ENCODE measurements around the gene COQ4.
A peak's percentile ranks its signal among the peaks of the same experiment; 100 is the strongest.

COQ4 gene

DNA sequence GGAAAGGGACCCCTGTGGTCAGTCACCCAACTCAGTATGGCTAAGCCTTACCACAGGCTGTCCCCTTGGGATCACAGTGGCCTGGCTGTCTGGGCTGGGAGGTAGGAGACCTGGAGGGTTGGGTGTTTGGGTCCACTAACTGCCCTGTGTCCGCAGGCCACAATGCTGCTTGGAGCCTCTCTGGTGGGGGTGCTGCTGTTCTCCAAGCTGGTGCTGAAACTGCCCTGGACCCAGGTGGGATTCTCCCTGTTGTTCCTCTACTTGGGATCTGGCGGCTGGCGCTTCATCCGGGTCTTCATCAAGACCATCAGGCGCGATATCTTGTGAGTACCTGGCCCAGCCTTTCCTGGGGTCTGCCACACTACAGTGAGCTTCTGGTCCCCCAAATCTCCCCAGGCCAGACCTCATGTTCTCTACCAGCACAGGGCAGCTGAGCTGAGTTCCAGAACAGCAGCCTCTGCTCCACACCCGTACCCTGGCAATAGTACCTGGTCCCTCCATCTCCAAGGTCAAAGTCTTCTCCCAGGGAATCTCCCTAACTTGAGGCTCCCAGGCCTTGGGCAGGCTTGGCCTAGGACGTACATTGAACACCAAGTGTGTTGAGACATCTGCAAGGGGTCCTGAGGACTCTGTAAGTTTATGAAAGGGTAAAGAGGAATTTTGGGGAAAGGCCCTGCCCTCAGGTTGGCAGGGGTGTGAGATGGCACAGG, 20.5 kb downstream of the COQ4 start:
- no peak for DNase-seq

DNA sequence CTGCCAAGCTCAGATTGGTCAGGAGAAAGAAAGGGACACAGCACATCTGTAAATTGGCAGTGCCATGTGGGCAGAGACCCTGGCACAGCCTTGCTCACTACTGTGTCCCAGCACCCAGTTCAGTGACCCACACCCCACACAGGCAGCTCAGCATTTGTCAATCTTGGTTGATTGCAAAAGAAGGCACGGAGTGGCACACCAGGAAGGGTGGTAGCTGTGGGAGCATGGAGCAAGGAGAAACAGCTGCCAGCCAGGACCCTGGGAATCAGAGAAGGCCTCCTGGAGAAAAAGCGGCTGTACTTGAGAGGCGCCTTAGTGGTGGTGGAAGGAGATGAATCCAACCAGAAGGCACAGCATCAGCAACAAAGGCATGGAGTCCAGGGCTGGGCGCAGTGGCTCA, 21.2 kb downstream of the COQ4 start:
- no peak for DNase-seq

DNA sequence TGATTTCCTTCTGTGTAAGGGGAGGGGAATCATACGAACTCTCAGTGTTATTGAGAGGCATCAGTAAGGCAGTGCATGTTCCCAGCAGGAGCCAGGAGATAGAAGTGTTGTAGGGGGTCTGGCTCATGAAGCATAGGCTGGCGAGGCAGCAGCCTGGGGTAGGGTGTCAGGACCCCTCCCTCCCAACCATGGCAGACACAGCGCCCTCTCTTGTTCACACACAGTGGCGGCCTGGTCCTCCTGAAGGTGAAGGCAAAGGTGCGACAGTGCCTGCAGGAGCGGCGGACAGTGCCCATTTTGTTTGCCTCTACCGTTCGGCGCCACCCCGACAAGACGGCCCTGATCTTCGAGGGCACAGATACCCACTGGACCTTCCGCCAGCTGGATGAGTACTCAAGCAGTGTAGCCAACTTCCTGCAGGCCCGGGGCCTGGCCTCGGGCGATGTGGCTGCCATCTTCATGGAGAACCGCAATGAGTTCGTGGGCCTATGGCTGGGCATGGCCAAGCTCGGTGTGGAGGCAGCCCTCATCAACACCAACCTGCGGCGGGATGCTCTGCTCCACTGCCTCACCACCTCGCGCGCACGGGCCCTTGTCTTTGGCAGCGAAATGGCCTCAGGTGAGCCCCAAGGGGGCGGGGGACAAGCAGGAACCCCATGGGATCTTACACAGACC, 22.4 kb downstream of the COQ4 start:
- no peak for DNase-seq

DNA sequence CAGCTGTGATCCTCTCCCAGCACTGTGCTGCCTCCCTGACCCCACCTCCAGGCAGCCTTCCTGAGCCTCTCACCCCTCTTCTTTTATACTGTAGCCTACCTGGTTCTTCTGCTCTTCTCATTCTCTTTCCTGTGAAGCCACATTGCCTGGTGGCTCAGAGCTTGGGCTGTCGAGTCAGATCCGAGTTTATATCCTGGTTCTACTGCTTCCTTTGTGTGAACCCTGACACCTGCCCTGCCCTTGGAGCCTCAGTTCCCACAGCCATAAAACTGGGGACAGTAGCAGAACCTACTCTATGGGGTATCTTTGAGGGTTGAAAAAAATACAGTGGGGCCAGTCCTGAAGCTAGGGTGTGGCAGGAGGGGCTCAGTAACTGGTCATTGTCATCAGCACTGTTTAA, 26.5 kb downstream of the COQ4 start:
- DNase-seq = no peak

DNA sequence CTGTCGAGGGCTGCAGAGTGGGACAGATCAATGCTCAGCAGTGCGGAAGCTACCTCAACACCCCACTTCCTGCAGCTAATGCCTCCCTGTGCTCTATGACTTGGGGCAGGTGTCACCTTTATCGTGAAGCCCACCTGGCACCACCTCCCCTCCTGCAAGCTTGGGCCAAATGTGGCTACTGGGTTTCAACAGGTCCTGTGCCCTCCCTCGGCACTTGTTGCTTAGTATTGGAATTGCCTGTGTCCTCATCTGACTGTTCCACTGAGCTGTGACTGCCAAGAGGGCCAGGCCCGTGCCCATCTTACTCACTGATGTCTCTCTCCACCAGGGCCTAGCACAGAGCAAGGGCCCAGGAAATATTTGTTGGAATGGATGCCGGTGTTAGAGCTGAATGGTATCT, 27.1 kb downstream of the COQ4 start:
- DNase-seq = no peak

DNA sequence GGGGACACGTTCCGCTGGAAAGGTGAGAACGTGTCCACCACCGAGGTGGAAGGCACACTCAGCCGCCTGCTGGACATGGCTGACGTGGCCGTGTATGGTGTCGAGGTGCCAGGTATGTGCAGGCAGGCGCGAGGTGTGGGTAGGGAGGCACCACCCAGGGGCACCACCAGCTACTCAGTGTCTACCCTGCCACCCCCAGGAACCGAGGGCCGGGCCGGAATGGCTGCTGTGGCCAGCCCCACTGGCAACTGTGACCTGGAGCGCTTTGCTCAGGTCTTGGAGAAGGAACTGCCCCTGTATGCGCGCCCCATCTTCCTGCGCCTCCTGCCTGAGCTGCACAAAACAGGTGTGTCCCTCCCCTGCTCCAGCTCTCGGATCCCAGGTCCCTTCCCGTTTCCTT, 32.8 kb downstream of the COQ4 start:
- DNase-seq = no peak

DNA sequence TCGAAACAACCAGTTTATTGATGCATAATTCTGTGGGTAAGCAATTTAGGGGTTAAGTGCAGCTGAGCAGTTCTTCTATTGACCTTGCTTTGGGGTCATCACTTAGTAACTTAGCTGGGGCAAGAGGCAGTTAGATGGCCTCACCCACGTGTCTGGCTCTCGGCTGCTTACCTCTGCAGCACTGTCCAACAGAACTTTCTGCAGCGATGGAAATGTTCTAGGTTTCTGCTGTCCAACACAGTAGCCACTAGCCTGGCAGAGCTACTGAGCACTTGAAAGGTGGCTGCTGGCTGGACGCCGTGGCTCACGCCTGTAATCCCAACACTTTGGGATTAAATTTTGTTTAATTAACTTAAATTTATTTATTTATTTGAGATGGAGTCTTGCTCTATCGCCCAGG, 35.5 kb downstream of the COQ4 start:
- DNase-seq = no peak

DNA sequence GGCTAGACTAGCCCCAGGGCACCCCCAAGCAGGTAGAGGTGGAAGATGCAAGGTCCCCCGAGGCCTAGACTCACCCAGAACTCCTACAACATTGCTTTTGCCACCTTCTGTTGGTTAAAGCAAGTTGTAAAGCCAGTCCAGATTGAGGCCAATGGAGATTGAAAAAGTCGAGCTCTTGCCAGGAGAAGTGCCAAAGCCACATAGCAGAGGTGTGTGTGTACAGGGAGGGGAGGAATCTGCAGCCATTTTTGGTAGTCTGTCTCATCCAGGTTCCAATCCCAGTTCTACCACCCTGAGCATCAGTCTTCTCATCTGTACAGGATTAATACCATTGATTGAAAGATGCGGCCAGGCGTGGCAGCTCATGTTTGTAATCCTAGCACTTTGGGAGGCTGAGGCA, 36.2 kb downstream of the COQ4 start:
- DNase-seq = no peak

DNA sequence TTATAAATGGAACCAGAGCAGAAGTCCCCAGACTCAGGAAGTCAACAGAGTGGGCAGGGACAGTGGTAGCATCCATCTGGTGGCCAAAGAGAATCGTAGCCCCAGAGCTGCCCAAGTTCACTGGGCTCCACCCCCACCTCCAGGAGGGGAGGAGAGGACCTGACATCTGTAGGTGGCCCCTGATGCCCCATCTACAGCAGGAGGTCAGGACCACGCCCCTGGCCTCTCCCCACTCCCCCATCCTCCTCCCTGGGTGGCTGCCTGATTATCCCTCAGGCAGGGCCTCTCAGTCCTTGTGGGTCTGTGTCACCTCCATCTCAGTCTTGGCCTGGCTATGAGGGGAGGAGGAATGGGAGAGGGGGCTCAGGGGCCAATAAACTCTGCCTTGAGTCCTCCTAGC, 38.2 kb downstream of the COQ4 start:
- no peak for DNase-seq

DNA sequence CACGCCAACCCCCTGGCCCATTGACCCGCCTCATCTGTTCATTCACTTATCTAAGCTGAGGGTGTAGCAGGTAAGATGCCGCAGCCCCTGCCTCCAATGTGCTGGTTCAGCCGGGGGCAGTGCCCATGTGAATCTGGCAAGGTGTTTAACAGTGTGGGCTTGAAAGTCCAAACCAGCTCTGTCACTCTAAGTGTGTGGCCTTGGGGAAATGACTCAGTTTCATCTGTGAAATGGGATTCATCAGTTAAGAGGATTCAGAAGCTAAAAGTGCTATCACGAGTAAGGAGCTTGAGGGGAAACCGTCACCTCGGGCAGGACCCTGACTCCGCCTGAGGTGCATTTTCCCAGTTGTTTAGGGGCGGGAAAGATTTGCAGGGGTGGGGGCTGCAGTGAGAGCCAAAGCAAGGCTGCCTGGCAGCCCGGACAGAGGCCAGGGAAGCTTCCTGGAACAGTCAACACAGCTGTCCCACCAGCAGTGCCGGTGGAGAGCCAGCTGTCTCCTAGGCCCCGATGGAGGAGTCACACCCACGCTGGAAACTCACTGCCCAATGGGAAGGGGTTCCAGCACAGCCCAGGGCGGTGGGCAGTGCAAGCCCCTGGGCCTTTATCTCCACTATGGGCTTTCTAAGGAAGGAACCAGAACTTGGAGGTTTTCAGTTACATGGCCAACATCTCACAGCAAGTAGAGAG, 38.8 kb downstream of the COQ4 start:
- DNase-seq = no peak

DNA sequence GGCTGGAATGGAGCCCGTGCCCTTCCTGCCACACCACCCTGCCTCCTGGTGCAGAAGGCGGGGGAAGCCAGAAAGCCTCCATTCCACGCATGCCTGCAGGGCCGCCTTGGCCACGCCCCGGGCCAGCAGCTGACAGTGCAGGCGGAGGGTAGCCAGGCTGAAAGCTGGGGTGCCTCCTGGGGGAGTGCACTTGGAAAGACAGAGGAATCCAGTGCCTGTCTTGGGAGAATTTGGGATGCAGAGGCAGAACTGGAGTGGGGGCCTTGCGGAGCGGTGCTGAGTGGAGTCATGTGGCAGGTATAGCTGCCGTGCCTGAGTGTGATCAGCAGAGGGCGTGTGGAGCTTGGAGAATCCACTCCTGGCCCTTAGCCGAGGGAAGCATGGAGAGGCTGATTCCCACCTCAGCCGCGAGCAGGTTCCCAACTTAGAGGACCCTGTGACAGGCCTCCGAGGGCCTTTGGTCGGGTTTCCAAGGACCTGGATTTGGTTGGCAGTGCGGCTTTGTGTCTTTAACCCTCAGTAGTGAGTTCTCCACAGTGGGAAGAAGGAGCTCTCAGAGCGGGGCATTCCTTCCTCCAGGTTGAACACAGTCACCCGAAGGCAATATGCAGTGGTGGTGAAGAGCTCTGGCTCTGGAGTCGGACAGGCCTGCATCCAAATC, 39.5 kb downstream of the COQ4 start:
- DNase-seq = peak; percentile 55

DNA sequence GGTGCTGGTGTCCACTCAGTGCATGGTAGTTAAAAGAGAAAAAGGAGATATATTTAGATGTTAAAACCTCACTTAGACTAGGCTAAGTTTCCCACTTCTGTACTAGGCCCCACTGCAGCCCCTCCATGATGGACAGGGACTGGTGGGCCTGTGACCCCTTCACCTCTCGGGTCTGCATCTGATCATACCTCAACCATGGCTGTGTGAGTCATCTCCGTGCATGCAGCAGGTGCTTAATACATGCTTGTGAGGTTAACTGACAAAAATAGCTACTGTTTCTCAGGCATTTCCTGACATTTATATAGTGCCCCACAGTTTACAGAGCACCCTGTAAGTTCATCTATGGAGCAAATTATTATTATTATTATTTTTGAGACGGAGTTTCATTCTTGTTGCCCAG, 40.1 kb downstream of the COQ4 start:
- DNase-seq = no peak

DNA sequence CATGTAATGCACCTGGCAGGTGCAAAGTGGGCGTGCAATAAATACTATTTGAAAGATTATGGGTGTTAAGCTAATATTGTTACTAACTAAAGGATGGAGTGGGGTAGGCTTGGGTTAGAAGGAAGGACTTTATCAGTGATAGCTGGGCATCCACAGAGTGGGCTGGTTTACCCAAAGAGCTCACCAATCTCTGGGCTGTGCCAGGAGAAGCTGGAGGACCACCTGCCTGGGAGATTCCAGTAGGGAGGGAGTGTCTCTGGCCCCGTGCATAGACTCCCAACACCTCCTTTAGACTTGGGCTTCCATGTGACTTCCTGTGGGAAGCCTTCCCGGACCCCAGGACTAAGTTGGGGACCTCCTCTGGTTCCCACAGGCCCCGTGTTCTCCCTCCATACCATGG, 42.9 kb downstream of the COQ4 start:
- no peak for DNase-seq

DNA sequence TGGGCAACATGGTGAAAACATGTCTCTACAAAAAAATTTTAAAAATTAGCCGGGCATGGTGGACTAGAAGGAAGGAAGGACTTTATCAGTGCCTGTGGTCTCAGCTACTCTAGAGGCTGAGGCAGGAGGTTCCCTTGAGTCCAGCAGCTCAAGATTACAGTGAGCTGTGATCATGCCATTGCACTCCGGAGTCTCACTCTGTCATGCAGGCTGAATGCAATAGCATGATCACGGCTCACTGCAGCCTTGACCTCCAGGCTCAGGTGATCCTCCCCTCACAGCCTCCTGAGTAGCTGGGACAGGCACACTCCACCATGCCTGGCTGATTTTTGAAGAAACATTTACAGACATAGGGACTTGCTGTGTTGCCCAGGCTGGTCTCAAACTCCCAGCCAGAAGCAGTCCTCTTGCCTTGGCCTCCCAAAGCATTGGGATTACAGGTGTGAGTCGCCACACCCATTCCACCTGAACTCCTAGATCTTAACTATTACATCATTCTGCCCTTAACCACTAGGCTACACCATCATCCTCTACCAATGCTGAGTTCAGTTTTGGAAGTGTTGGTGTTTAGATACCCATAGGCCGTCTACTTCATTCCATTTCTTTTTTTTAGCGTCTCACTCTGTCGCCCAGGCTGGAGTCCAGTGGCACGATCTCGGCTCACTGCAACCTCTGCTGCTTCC, 46.5 kb downstream of the COQ4 start:
- no peak for DNase-seq

DNA sequence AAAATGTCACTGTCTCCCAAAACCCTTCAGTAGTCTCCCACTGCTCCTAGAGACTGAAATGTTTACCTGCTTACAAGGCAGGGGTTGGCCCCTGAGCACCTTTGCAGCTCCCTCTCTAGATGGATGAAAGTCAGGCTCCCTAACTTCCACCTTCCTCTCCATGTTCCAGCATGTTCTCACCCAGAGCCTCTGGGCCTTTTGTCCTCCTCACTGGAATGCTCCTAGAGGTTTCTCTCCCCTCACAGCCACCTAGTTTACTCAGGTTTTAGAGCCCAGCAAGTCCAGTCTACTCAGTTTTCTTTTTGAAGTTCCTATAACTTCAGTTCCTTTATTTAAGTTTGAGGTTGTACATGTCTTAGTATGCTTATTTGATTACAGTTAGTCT, 47.7 kb downstream of the COQ4 start:
- no peak for DNase-seq

DNA sequence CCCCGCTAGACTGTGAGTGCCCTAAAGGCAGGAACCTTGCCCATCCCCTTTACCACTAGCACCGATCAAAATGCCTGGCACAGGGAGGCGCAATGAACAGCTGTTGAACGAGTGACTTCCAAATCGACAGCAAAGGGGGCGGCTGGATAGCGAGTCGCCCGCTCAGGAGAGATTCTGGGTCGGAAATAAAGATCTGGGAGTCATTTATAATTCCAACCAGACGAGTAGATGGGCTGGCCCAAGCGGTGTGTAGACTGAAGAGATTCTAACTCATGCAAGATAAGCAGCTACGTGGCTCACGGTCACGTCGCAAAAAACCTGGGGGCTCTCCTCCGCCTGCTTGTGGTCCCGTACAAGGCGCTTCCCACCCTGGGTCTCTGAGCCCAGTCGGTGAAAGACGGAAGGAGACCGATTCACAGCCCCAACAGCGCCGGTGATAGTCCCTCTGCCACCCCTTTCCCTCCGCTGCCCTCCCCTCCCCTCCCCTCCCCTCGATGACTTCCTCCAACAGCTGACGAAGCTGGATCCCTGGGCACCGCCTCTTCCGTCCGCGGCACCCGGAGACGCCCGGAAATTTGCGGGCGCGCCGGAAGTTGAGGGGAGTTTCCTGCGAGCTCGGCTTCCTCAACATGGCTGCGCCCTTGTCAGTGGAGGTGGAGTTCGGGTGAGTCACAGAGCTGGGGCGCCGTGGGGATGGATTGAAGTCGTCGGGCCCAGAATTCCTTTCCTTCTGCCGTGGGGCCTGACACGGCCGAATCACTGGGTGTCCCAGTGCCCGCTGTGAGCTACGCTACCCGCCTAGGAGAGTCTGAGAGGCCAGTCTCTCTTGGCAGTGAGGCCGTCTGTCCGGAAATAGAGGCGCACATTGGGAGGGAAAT, 48.4 kb downstream of the COQ4 start, which contains the start of gene URM1:
Gene URM1 (plus strand): TSS at position 623 of the 878 bp plus-strand sequence. CDS start 7 bp downstream, at position 630.
- DNase-seq = peak; percentile 97

DNA sequence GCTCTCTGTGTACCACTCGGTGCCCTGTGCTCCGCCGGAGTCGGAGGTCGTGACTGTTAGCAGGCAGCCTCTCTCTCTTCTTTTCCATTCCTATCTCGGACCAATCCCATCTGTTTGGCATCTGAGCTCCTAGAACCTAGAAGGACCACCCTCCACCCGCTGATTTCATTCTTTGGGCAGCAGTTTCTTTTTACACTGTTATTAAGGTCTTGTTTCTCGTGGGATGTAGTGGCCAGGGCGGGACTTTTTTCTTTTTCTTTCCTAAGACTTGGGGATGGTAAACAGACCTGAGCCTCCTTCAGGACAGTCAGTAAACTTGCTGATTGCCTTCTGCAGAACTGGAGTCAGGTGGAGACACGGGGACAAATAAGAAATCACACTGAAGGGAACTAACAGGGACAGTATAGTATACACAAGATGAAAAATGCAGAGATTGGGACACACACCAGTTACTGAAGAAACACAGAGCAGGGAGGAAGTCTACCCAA, 49.0 kb downstream of the COQ4 start:
- DNase-seq = no peak

DNA sequence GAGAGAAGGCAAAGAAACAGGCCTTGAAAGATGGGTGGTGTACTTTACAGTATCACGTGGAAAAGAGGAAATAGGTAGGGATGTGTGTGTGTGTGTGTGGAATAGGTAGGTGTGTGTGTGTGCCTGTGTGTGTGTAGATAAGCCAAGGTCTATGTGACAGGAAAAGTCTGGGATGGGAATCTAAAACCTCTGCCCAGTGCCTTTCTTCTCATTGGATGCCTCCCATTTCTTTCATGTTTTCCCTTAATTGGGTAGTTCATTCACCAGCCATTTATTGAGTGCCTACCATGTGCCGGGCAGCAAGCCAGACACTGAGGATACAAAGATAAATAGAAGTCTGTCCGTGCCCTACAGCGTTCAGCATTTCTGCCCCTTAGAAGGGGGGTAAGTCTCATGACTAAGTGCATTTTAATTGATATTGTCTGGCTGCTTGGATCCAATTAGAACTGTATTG, 49.6 kb downstream of the COQ4 start:
- no peak for DNase-seq

DNA sequence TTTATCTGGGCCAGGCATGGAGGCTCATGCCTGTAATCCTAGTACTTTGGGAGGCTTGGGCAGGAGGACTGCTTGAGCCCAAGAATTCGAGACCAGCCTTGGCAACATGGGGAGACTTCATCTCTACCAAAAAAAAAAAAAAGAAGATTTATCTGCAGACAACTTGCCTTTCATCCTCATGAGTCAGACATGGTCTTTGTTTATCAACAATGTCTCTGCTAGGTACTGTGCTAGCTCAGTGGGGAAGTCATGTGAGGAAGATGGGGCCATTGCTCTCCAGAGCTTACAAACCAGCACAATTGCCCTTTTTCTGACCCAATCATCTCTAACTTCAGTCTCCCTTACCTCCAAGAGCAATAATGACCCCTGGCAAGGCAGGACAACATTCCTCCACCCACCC, 50.1 kb downstream of the COQ4 start:
- DNase-seq = no peak

DNA sequence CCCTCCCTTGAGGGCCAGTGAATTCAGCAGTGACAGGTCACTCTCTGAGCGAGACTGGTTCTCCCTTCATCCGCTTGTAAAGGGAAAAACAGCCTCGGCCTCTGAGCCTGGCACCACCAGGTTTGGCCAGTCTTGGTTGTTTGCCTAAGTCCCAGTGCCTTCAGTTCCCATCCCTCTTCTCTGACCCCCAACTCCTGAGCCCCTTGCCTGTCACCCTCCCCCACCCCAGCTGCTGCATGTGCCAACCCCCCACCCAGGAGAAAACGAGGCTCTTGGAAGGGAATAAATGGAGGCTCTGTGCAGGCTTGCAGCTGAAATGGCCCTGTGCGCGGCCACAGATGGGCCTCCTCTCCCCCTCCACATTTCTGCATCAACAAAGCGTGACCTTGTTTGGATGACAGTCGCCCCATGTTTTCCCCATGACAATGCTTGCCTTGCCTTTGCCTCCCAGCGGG, 51.6 kb downstream of the COQ4 start:
- DNase-seq = no peak

DNA sequence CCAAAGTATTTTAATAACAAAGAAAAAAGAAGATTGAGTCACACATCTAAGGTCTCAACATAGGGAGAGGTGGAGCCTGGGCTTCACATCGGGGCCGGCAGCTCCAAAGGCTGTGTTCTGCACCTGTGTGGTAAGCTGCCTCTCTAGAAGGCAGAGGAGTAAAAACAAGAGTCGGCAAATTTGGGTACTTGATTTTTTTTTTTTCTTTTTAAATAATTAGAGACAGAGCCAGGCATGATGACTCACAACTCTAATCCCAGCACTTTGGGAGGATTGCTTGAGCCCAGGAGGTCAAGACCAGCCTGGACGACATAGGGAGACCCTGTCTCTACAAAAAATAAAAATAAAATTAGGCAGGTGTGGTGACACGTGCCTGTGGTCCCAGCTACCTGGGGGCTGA, 53.2 kb downstream of the COQ4 start:
- no peak for DNase-seq

DNA sequence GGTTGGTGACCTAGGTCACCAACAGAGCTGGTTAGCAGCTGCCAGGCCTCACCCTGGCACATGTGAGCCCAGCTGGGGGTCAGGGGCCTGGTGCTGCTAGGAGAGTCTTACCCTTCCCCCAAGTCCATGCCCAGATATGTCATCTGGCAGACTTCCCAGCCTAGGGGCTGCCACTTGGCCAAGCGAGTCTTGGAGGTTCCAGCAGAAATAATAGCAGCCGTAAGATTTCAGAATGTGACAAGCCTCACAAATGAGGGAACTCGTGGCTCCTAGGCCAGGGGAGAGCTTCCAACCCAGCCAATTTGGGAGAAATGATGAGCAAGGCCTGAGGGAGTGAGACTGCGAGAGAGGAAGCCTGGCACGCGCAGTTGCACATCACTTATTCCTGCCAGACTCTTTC, 59.6 kb downstream of the COQ4 start:
- DNase-seq = no peak
